Subcutaneous adipose tissue (tissue), 4 donors: ENCODE measurements around the gene SIL1. TPM values are rescaled to one million over a fixed set of nuclear protein-coding genes. Genes with fewer than 3 reads are reported as not detected.

Source experiments
- CTCF ChIP-seq: fragments of 450-650 bp; IDR thresholded peaks from one replicate; pipeline ENCODE4 v1.5.1; 2016; ENCODE audit warnings: low read depth, mild to moderate bottlenecking, control low read depth, antibody characterized with exemption, moderate library complexity
- total RNA-seq, 4 donors: library from RNA; depleted of rRNA; stranded (reverse); fragments of >200 nt; gene quantifications; one replicate each; pipeline ENCODE4 v1.1.0, GENCODE V29; 2016

Gene SIL1
- total RNA-seq, 4 donors from 2014 or later = 29.7 to 52.9 (median 44.8) TPM

GRCh38 chr5:139141446-139142204 is 56.5 kb downstream of the SIL1 start:
- TF ChIP-seq CTCF = no peak

GRCh38 chr5:139140591-139141071 is 57.5 kb downstream of the SIL1 start:
- no peak for TF ChIP-seq CTCF

- TF ChIP-seq CTCF = no peak
Observed at GRCh38 chr5:139138809-139139208, 59.4 kb downstream of the SIL1 start.

- no peak for TF ChIP-seq CTCF
Observed at GRCh38 chr5:139138109-139138508, 60.1 kb downstream of the SIL1 start.

GRCh38 chr5:139137697-139138096 is 60.5 kb downstream of the SIL1 start:
- no peak for TF ChIP-seq CTCF

GRCh38 chr5:139134906-139135305 is 63.3 kb downstream of the SIL1 start:
- no peak for TF ChIP-seq CTCF

GRCh38 chr5:139133282-139133681 is 64.9 kb downstream of the SIL1 start:
- TF ChIP-seq CTCF = no peak
